Measurements from ENCODE around the gene PHYKPL. TPM values are rescaled to one million over a fixed set of nuclear protein-coding genes. Genes with fewer than 3 reads are reported as not detected.

Gene PHYKPL
- total RNA-seq, 1 donor from 2014 or later: 17.0 TPM

GRCh38 chr5:178252258-178252657, 19.7 kb upstream of the PHYKPL start:
- H3K4me3 ChIP-seq (ENCODE audit: low read depth, low read length): no peak overlapping the region
- DNase-seq (ENCODE audit: low read depth): no peak
- no peak for TF ChIP-seq CTCF (conservative IDR thresholded peaks at IDR 0.05; ENCODE audit: low read depth, low read length)

- no peak overlapping the region for H3K4me3 ChIP-seq (ENCODE audit: low read depth, low read length)
- no peak for TF ChIP-seq CTCF (conservative IDR thresholded peaks at IDR 0.05; ENCODE audit: low read depth, low read length)
- DNase-seq (ENCODE audit: low read depth): no peak
These were observed 17.7 kb upstream of the PHYKPL start for GRCh38 chr5:178250263-178250662.

- no peak for TF ChIP-seq CTCF (conservative IDR thresholded peaks at IDR 0.05; ENCODE audit: low read depth, low read length)
- no peak for DNase-seq (ENCODE audit: low read depth)
- no peak overlapping the region for H3K4me3 ChIP-seq (ENCODE audit: low read depth, low read length)
These were observed 16.8 kb upstream of the PHYKPL start for GRCh38 chr5:178249191-178249989.

- TF ChIP-seq CTCF (conservative IDR thresholded peaks at IDR 0.05; ENCODE audit: low read depth, low read length): no peak
- no peak overlapping the region for H3K4me3 ChIP-seq (ENCODE audit: low read depth, low read length)
- no peak for DNase-seq (ENCODE audit: low read depth)
These were observed 16.1 kb upstream of the PHYKPL start for GRCh38 chr5:178248750-178249149.

GRCh38 chr5:178247481-178248456, 15.2 kb upstream of the PHYKPL start:
- H3K4me3 ChIP-seq (ENCODE audit: low read depth, low read length): no peak overlapping the region
- no peak for DNase-seq (ENCODE audit: low read depth)
- TF ChIP-seq CTCF (conservative IDR thresholded peaks at IDR 0.05; ENCODE audit: low read depth, low read length): no peak

- no peak for DNase-seq (ENCODE audit: low read depth)
- no peak for TF ChIP-seq CTCF (conservative IDR thresholded peaks at IDR 0.05; ENCODE audit: low read depth, low read length)
- H3K4me3 ChIP-seq (ENCODE audit: low read depth, low read length): no peak overlapping the region
These were observed 14.2 kb upstream of the PHYKPL start for GRCh38 chr5:178246624-178247279.
